NCI-H524 treated with DMSO at 0.1 percent for 48 hours (cell line): ENCODE measurements around the gene OPCML.

Experiments
- DNase-seq: peaks from one replicate; lab custom pipeline; 2025; lab: John Stamatoyannopoulos, UW

OPCML gene

GRCh38 chr11:133408936-133409335 lies 123.4 kb downstream of the OPCML start:
- DNase-seq = no peak

- DNase-seq = no peak
Measured at GRCh38 chr11:133408402-133408801, 123.9 kb downstream of the OPCML start.

- no peak for DNase-seq
Measured at GRCh38 chr11:133406489-133406888, 125.8 kb downstream of the OPCML start.

- DNase-seq = no peak
Measured at GRCh38 chr11:133403900-133404299, 128.4 kb downstream of the OPCML start.

GRCh38 chr11:133402551-133402950 lies 129.8 kb downstream of the OPCML start:
- no peak for DNase-seq

GRCh38 chr11:133399855-133400625 lies 132.3 kb downstream of the OPCML start:
- no peak for DNase-seq

GRCh38 chr11:133399294-133399693 lies 133.0 kb downstream of the OPCML start:
- no peak for DNase-seq

- DNase-seq = no peak
Measured at GRCh38 chr11:133390803-133391202, 141.5 kb downstream of the OPCML start.

- DNase-seq = no peak
Measured at GRCh38 chr11:133388975-133389568, 143.2 kb downstream of the OPCML start.

GRCh38 chr11:133388260-133388659 lies 144.0 kb downstream of the OPCML start:
- DNase-seq = no peak

GRCh38 chr11:133386852-133387251 lies 145.4 kb downstream of the OPCML start:
- no peak for DNase-seq

GRCh38 chr11:133386262-133386661 lies 146.0 kb downstream of the OPCML start:
- no peak for DNase-seq

GRCh38 chr11:133385781-133386180 lies 146.5 kb downstream of the OPCML start:
- DNase-seq = no peak

GRCh38 chr11:133384731-133385130 lies 147.6 kb downstream of the OPCML start:
- DNase-seq = no peak

- DNase-seq = no peak
Measured at GRCh38 chr11:133383689-133384088, 148.6 kb downstream of the OPCML start.

GRCh38 chr11:133383201-133383600 lies 149.1 kb downstream of the OPCML start:
- no peak for DNase-seq

- no peak for DNase-seq
Measured at GRCh38 chr11:133382131-133382812, 150.0 kb downstream of the OPCML start.

GRCh38 chr11:133381761-133382130 lies 150.6 kb downstream of the OPCML start:
- DNase-seq = no peak

GRCh38 chr11:133366147-133366546 lies 166.2 kb downstream of the OPCML start:
- DNase-seq = no peak

- DNase-seq = no peak
Measured at GRCh38 chr11:133362916-133363315, 169.4 kb downstream of the OPCML start.

- DNase-seq = no peak
Measured at GRCh38 chr11:133362156-133362555, 170.1 kb downstream of the OPCML start.

- no peak for DNase-seq
Measured at GRCh38 chr11:133361689-133361994, 170.7 kb downstream of the OPCML start.
